SU-DHL-6 (cell line): ENCODE measurements around the gene BBLN.

Source experiments
- CTCF ChIP-seq: fragments of 200-600 bp; sonication (generic); IDR thresholded peaks from one replicate; pipeline ENCODE4 v1.5.1; 2017; ENCODE audit warnings: antibody characterized with exemption, mild to moderate bottlenecking, low read length, moderate library complexity; ENCODE audit not compliant: insufficient read depth, poor library complexity, severe bottlenecking
- EZH2phosphoT487 ChIP-seq: fragments of 200-600 bp; sonication (generic), shearing (Covaris generic); conservative IDR thresholded peaks from 2 replicates; pipeline ENCODE4 v1.6.1; 2018; ENCODE audit warnings: mild to moderate bottlenecking, antibody characterized with exemption, low read length, moderate library complexity, mixed read lengths

GRCh38 chr9:128148509-128149000 lies 11.5 kb upstream of the BBLN start:
- no peak for TF ChIP-seq CTCF
- no peak for TF ChIP-seq EZH2phosphoT487
